Smooth muscle cell (in vitro differentiated cells): ENCODE measurements around the gene HOXC12. TPM values are rescaled to one million over a fixed set of nuclear protein-coding genes. Genes with fewer than 3 reads are reported as not detected.

Experiments used
- DNase-seq: peaks from one replicate; lab custom pipeline; 2025; ENCODE audit not compliant: unreplicated experiment; lab: John Stamatoyannopoulos, UW
- H2AFZ ChIP-seq: fragments of 200-600 bp; sonication (generic); 2 replicates; pipeline ENCODE4 v1.6.0; 2016; ENCODE audit warnings: antibody characterized with exemption, low read depth, mild to moderate bottlenecking
- H3F3A ChIP-seq: fragments of 200-600 bp; sonication (generic); 2 replicates; pipeline ENCODE4 v1.6.0; 2017; ENCODE audit warnings: antibody characterized with exemption, low read depth
- H3K27ac ChIP-seq: fragments of 200-600 bp; sonication (generic); 2 replicates; pipeline ENCODE4 v1.5.1; 2016; ENCODE audit warnings: low read depth, mild to moderate bottlenecking
- H3K27me3 ChIP-seq: fragments of 200-600 bp; sonication (generic); 2 replicates; pipeline ENCODE4 v1.6.1; 2016; ENCODE audit warnings: low read depth, mild to moderate bottlenecking
- H3K36me3 ChIP-seq: fragments of 200-600 bp; sonication (generic); 2 replicates; pipeline ENCODE4 v1.5.1; 2016; ENCODE audit warnings: low read depth
- H3K4me1 ChIP-seq: fragments of 200-600 bp; sonication (generic); 2 replicates; pipeline ENCODE4 v1.5.1; 2016; ENCODE audit warnings: low read depth
- H3K4me2 ChIP-seq: fragments of 200-600 bp; sonication (generic); 2 replicates; pipeline ENCODE4 v1.6.0; 2016; ENCODE audit warnings: mild to moderate bottlenecking
- H3K4me3 ChIP-seq: fragments of 200-600 bp; sonication (generic); 2 replicates; pipeline ENCODE4 v1.5.1; 2016; ENCODE audit warnings: mild to moderate bottlenecking
- H3K79me2 ChIP-seq: fragments of 200-600 bp; sonication (generic); 2 replicates; pipeline ENCODE4 v1.6.0; 2016; ENCODE audit warnings: low read depth, mild to moderate bottlenecking
- H3K9ac ChIP-seq: fragments of 200-600 bp; sonication (generic); 2 replicates; pipeline ENCODE4 v1.6.0; 2016; ENCODE audit warnings: low read depth
- H3K9me3 ChIP-seq: fragments of 200-600 bp; sonication (generic); replicated peaks from 2 replicates; pipeline ENCODE4 v1.5.1; 2016; ENCODE audit warnings: low read depth
- H4K20me1 ChIP-seq: fragments of 200-600 bp; sonication (generic); 2 replicates; pipeline ENCODE4 v1.6.0; 2016; ENCODE audit warnings: low read depth
- WGBS: methylation state at CpG from one replicate; pipeline ENCODE4 v1.1.7; 2016; ENCODE audit warnings: low lambda C conversion rate; 5-methylcytosine and 5-hydroxymethylcytosine counted together
- polyA plus RNA-seq: library from polyadenylated mRNA; unstranded; fragments of >200 nt; fragmentation: Nextera tagmentation; extraction: Ambion mirVana; gene quantifications from 2 replicates; pipeline ENCODE4 v1.2.1, GENCODE V29; 2016
- total RNA-seq: library from RNA; depleted of rRNA; stranded (reverse); fragments of >200 nt; gene quantifications from 2 replicates; pipeline ENCODE4 v1.2.3, GENCODE V29; 2014
- TF ChIP-seq, protein P1 (sequence below): fragments of 200-600 bp; sonication (generic); IDR thresholded peaks from 2 replicates; pipeline ENCODE4 v1.5.1; 2017; ENCODE audit warnings: borderline replicate concordance, mild to moderate bottlenecking, antibody characterized with exemption; ENCODE audit not compliant: insufficient read depth, poor library complexity, severe bottlenecking

Gene HOXC12
- total and polyA plus RNA-seq, 2 experiments from 2014 or later: 0.32 TPM; not detected in 1

DNA sequence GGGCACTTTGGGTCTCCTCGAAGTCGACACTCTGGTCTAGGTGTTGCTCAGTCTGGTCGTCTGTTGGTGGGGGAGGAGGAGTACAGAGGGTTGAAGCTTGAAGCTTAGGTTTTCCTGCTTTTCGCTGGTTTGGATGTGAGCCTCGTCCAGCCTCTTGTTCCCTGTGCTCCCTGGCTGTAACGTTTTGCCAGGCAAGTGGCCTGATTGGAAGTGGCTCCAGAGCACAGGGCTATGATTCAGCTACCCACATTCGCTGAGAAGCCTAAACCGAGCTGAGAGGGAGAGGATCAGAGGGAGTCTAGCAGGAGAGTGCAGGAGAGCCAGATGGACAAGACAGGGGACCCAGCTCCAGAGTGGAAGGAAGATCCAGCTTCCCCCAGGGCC is 36.4 kb downstream of the HOXC12 start:
- Histone ChIP-seq H3K9ac (no peak overlapping the region), H3K27me3 (peaks cover 100% of the 10 kb centered on the region), H4K20me1 (no peaks in the 10 kb centered on the region), H3K4me3 (no peak overlapping the region), H3K4me1 (no peaks in the 10 kb centered on the region), H3K27ac (no peak overlapping the region), H3K36me3 (no peaks in the 10 kb centered on the region), H3K79me2 (no peaks in the 10 kb centered on the region), H2AFZ (no peak overlapping the region), H3K9me3 (no peaks in the 10 kb centered on the region), H3K4me2 (no peak overlapping the region), H3F3A (no peaks in the 10 kb centered on the region)
- no peak for DNase-seq
- TF ChIP-seq, protein P1, sequence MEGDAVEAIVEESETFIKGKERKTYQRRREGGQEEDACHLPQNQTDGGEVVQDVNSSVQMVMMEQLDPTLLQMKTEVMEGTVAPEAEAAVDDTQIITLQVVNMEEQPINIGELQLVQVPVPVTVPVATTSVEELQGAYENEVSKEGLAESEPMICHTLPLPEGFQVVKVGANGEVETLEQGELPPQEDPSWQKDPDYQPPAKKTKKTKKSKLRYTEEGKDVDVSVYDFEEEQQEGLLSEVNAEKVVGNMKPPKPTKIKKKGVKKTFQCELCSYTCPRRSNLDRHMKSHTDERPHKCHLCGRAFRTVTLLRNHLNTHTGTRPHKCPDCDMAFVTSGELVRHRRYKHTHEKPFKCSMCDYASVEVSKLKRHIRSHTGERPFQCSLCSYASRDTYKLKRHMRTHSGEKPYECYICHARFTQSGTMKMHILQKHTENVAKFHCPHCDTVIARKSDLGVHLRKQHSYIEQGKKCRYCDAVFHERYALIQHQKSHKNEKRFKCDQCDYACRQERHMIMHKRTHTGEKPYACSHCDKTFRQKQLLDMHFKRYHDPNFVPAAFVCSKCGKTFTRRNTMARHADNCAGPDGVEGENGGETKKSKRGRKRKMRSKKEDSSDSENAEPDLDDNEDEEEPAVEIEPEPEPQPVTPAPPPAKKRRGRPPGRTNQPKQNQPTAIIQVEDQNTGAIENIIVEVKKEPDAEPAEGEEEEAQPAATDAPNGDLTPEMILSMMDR: no peak
- 14% methylated on average over 8 of the region's 8 CpGs for WGBS

DNA sequence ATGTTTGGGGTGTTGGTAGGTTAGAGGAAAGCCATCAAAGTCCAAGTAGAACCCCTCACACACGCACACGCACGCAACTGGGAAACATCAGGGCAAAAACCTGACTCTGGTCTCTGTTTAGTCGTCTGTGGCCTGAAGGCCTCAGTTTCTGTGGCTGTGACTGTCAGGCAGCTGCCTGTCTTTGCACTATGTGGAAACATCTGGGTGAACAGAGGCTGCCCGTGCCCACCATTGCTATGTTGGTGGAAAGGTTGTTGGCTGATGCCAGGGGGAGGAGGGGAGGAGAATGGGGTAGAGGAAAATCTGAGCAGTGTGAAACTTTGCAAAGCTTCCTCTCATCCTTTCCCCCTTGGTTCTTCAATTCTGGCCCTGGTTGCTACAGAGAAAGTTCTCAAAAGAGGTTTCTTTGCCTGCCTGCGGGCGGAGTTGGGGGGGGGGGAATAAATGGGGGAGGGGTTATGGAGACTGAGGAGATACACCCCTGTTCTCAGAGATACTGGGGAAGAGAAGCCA is 37.7 kb downstream of the HOXC12 start:
- H3K79me2 ChIP-seq: no peaks in the 10 kb centered on the region
- H3K4me1 ChIP-seq: no peaks in the 10 kb centered on the region
- H3K4me2 ChIP-seq: no peak overlapping the region

DNA sequence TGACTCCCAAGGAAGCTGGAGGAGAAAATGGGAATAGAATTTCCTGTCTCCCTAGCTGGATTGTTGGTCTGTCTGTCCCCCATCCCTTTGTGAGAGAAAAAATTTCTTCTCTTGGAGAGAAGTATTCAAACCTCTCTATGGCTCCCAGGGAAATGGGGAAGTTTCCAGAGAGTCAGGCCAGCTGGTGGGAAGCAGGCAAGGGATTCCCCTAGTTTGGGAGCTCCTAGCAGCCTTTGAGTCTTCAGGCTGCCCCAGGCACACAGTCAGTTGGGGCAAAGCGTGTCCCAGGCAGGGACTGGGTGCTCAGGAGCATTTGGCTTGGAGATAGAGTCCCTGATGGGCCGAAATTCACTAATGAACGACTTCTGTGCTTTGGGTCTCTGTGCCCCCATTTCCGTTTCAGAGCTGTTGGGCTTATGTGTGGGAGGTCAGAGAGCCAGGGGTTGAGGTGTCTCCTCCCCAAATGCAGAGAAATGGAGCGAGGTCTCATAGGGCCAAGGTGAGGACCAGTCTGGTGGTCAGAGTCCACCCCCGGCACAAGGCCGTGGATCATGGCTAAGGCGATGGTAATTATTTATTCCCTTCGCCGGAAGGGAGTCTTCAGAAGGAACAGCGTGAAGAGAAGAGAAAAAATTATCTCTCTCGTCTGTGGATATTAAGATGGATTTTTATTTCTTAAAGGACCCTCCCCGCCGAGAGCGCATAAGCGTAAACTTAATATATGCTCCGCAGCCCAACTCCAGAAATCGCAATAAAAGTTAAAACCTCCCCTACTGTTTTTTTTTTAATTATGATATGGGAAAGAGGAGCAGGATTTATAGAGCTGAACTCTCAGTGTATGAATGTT is 38.7 kb downstream of the HOXC12 start:
- no peak overlapping the region for H3K4me3 ChIP-seq
- H3K79me2 ChIP-seq: no peaks in the 10 kb centered on the region
- no peaks in the 10 kb centered on the region for H3K4me1 ChIP-seq
- no peaks in the 10 kb centered on the region for H4K20me1 ChIP-seq
- no peak overlapping the region for H3K27ac ChIP-seq
- H3K27me3 ChIP-seq: peaks cover 100% of the 10 kb centered on the region
- TF ChIP-seq, protein P1: no peak
- WGBS: 48% methylated on average over 18 of the region's 18 CpGs
- no peak for DNase-seq
- no peaks in the 10 kb centered on the region for H3K9me3 ChIP-seq
- H3K36me3 ChIP-seq: no peaks in the 10 kb centered on the region
- H3F3A ChIP-seq: no peaks in the 10 kb centered on the region
- H3K4me2 ChIP-seq: no peak overlapping the region
- H3K9ac ChIP-seq: no peak overlapping the region
- no peak overlapping the region for H2AFZ ChIP-seq

More for the DNA sequence above, 37.7 kb downstream of the HOXC12 start:
- Histone ChIP-seq H3F3A (no peaks in the 10 kb centered on the region), H3K9me3 (no peaks in the 10 kb centered on the region), H2AFZ (no peak overlapping the region), H3K9ac (no peak overlapping the region), H3K27me3 (peaks cover 100% of the 10 kb centered on the region), H3K4me3 (no peak overlapping the region), H3K36me3 (no peaks in the 10 kb centered on the region), H3K27ac (no peak overlapping the region), H4K20me1 (no peaks in the 10 kb centered on the region)
- 50% methylated on average over 7 of the region's 7 CpGs for WGBS
- TF ChIP-seq, protein P1: no peak
- no peak for DNase-seq

DNA sequence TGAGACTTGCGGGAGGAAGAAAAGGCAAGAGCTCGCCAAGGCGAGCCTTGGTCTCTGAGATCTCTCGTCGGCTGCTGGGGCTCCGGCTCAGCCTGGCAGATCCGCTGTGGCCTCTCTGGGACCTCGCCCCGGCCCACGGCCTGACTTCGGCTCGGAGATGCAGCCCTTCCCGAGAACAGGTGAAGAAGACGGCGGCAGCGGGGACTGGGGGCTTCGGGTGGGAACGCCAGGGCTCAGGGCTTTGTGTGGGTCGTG is 39.2 kb downstream of the HOXC12 start:
- no peak overlapping the region for H3K27ac ChIP-seq
- no peak overlapping the region for H3K9ac ChIP-seq
- H3K9me3 ChIP-seq: no peaks in the 10 kb centered on the region
- no peaks in the 10 kb centered on the region for H4K20me1 ChIP-seq
- TF ChIP-seq, protein P1: no peak
- no peaks in the 10 kb centered on the region for H3F3A ChIP-seq
- peaks cover 100% of the 10 kb centered on the region for H3K27me3 ChIP-seq
- H2AFZ ChIP-seq: no peak overlapping the region
- H3K4me2 ChIP-seq: peak overlapping the region; percentile 89
- 13% methylated on average over 16 of the region's 19 CpGs for WGBS
- H3K79me2 ChIP-seq: no peaks in the 10 kb centered on the region
- no peaks in the 10 kb centered on the region for H3K36me3 ChIP-seq
- no peak for DNase-seq
- no peaks in the 10 kb centered on the region for H3K4me1 ChIP-seq
- H3K4me3 ChIP-seq: no peak overlapping the region
